Measurements from ENCODE around the gene TMEM94. TPM values are rescaled to one million over a fixed set of nuclear protein-coding genes. Genes with fewer than 3 reads are reported as not detected.

Gene TMEM94
- total RNA-seq, 1 donor from 2014 or later: 125 TPM

- Histone ChIP-seq H3K9me3 (no peaks in the 10 kb centered on the region), H3K27ac (no peak overlapping the region), H3K27me3 (no peaks in the 10 kb centered on the region), H3K36me3 (peaks cover 65 to 83% of the 10 kb centered on the region in 2 donors), H3K4me3 (no peak overlapping the region), H3K4me1 (peaks cover 2 to 12% of the 10 kb centered on the region in 2 donors)
- no peak for TF ChIP-seq CTCF (IDR thresholded peaks at IDR 0.05)
- DNase-seq (ENCODE audit: low spot score in 2 of 2): no peak
- intact Hi-C loops (cut with DNase I): no loop called here
Measured at GRCh38 chr17:75498039-75498725, 41.7 kb downstream of the TMEM94 start.

- Histone ChIP-seq H3K27ac (peak overlapping the region in 1 of 2 donors; percentile 30), H3K4me1 (peaks cover 2 to 12% of the 10 kb centered on the region in 2 donors), H3K36me3 (peaks cover 65 to 83% of the 10 kb centered on the region in 2 donors), H3K27me3 (no peaks in the 10 kb centered on the region), H3K9me3 (no peaks in the 10 kb centered on the region), H3K4me3 (no peak overlapping the region)
- no peak for DNase-seq (ENCODE audit: low spot score in 2 of 2)
- no peak for TF ChIP-seq CTCF (IDR thresholded peaks at IDR 0.05)
- intact Hi-C loops (cut with DNase I): no loop called here
Measured at GRCh38 chr17:75498726-75499213, 42.3 kb downstream of the TMEM94 start.

GRCh38 chr17:75499313-75500022, 43.0 kb downstream of the TMEM94 start:
- Histone ChIP-seq H3K4me3 (no peak overlapping the region), H3K27me3 (no peaks in the 10 kb centered on the region), H3K27ac (peak overlapping the region; percentile 30 to 69), H3K4me1 (peaks cover 2 to 12% of the 10 kb centered on the region in 2 donors), H3K36me3 (peaks cover 64 to 81% of the 10 kb centered on the region in 2 donors), H3K9me3 (no peaks in the 10 kb centered on the region)
- no peak for TF ChIP-seq CTCF (IDR thresholded peaks at IDR 0.05)
- intact Hi-C loops (cut with DNase I): loop anchor here (5.0 kb wide), 1 partner anchor 42 kb away; the partner anchor contains the start of gene TMEM94
- no peak for DNase-seq (ENCODE audit: low spot score in 2 of 2)

GRCh38 chr17:75500419-75501216, 44.2 kb downstream of the TMEM94 start:
- no peak overlapping the region for H3K4me3 ChIP-seq
- H3K9me3 ChIP-seq: no peaks in the 10 kb centered on the region
- no peak for TF ChIP-seq CTCF (IDR thresholded peaks at IDR 0.05)
- H3K27me3 ChIP-seq: no peaks in the 10 kb centered on the region
- intact Hi-C loops (cut with DNase I): loop anchor here (5.0 kb wide), 1 partner anchor 43 kb away; the partner anchor contains the start of gene TMEM94
- H3K27ac ChIP-seq: peak overlapping the region; percentile 69 to 71
- H3K36me3 ChIP-seq: peaks cover 64 to 81% of the 10 kb centered on the region in 2 donors
- no peak for DNase-seq (ENCODE audit: low spot score in 2 of 2)
- peaks cover 2 to 12% of the 10 kb centered on the region in 2 donors for H3K4me1 ChIP-seq

GRCh38 chr17:75501378-75502071, 45.1 kb downstream of the TMEM94 start:
- H3K36me3 ChIP-seq: peaks cover 64 to 81% of the 10 kb centered on the region in 2 donors
- H3K9me3 ChIP-seq: no peaks in the 10 kb centered on the region
- no peak for DNase-seq (ENCODE audit: low spot score in 2 of 2)
- peak overlapping the region in 1 of 2 donors; percentile 0 for H3K4me3 ChIP-seq
- peaks cover 2 to 12% of the 10 kb centered on the region in 2 donors for H3K4me1 ChIP-seq
- H3K27ac ChIP-seq: peak overlapping the region; percentile 69 to 71
- no peak for TF ChIP-seq CTCF (IDR thresholded peaks at IDR 0.05)
- no peaks in the 10 kb centered on the region for H3K27me3 ChIP-seq
- intact Hi-C loops (cut with DNase I): loop anchor here (5.0 kb wide), 1 partner anchor 44 kb away; the partner anchor contains the start of gene TMEM94
